Measurements from ENCODE around the gene FIBIN. TPM values are rescaled to one million over a fixed set of nuclear protein-coding genes. Genes with fewer than 3 reads are reported as not detected.

Gene FIBIN
- total and polyA plus RNA-seq, 2 experiments from 2014 or later: 0.21 to 0.66 TPM

DNA sequence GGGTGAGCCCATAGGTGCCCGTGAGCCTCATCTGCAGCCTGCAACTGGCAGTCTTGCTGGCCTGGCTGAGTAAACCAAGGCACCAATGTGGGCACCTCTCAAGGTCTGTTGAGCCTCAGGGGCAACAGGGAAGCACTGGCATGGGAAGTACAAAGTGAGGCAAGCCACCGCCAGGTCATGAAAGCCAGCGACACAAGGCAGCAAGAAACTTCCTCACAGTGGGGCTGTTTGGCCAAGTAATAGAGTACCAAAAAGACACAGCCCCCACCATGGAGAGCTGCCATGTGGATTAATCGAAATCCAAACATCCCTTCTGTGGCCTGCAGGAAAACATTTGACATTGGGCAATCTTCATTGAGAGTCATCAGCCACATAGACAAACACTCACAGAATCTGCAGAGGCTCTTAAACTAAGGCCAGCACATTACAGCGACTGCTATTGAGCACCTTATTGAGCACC, 43.6 kb upstream of the FIBIN start (continued):
- TF ChIP-seq STAT1 (IDR thresholded peaks at IDR 0.05; ENCODE audit: unreplicated experiment) (no peak), NANOG (IDR thresholded peaks at IDR 0.05; ENCODE audit: borderline replicate concordance) (no peak), ZNF114 (CRISPR knock-in tag; IDR thresholded peaks at IDR 0.05) (no peak)

GRCh38 chr11:26951809-26952515, 42.0 kb upstream of the FIBIN start:
- Histone ChIP-seq H3F3A (replicated peaks; ENCODE audit: low read depth) (no peaks in the 10 kb centered on the region), H3K9me2 (ENCODE audit: insufficient read depth) (no peaks in the 10 kb centered on the region), H3K4me2 (peak overlapping the region; percentile 46), H3K27me3 (ENCODE audit: insufficient read depth) (no peaks in the 10 kb centered on the region), H3K4me3 (0 out of 2 replicates have a peak overlapping the region, but pooled peaks have one; percentile 19), H3K27ac (ENCODE audit: low read depth) (peak overlapping the region; percentile 48; the same call in 1 of the 2 replicates), H3K79me2 (replicated peaks; ENCODE audit: insufficient read depth) (no peaks in the 10 kb centered on the region), H3K36me3 (ENCODE audit: insufficient read depth) (no peaks in the 10 kb centered on the region), H4K20me1 (replicated peaks; ENCODE audit: insufficient read depth) (no peaks in the 10 kb centered on the region), H2AFZ (peak overlapping the region; percentile 49), H3K4me1 (ENCODE audit: insufficient read depth) (peaks cover 24% of the 10 kb centered on the region; the same call in 1 of the 2 replicates)
- Mint-ChIP-seq H3K36me3 (ENCODE audit: low read depth) (no peaks in the 10 kb centered on the region), H3K27me3 (ENCODE audit: insufficient read depth, low read depth, poor library complexity) (no peaks in the 10 kb centered on the region), H3K9me3 (no peaks in the 10 kb centered on the region), H3K4me1 (peaks cover 15% of the 10 kb centered on the region), H3K27ac (peak overlapping the region; percentile 80), H3K4me3 (no peak overlapping the region)
- peak; percentile 37 for DNase-seq (ENCODE audit: low spot score)
- peak; percentile 71 for ATAC-seq
- TF ChIP-seq CREB1 (CRISPR knock-in tag; IDR thresholded peaks at IDR 0.05; ENCODE audit: low read depth): no peak
- TF ChIP-seq EZH2 (IDR thresholded peaks at IDR 0.05; ENCODE audit: low read depth, unreplicated experiment): no peak
- no peak for TF ChIP-seq POLR2AphosphoS5 (IDR thresholded peaks at IDR 0.05; ENCODE audit: low read depth)

- H3K9me3 Mint-ChIP-seq: no peaks in the 10 kb centered on the region
- no peak overlapping the region for H3K4me3 ChIP-seq
- no peak overlapping the region for H3K27ac ChIP-seq (ENCODE audit: low read depth)
- TF ChIP-seq CREB1 (CRISPR knock-in tag; IDR thresholded peaks at IDR 0.05; ENCODE audit: low read depth) (no peak), ZNF114 (CRISPR knock-in tag; IDR thresholded peaks at IDR 0.05) (no peak)
- no peak overlapping the region for H3K4me3 Mint-ChIP-seq
- H2AFZ ChIP-seq: no peak overlapping the region
- peaks cover 15% of the 10 kb centered on the region for H3K4me1 Mint-ChIP-seq
- no peaks in the 10 kb centered on the region for H3F3A ChIP-seq (replicated peaks; ENCODE audit: low read depth)
- no peak overlapping the region for H3K27ac Mint-ChIP-seq
- ATAC-seq: no peak
- H3K9me2 ChIP-seq (ENCODE audit: insufficient read depth): no peaks in the 10 kb centered on the region
- H3K36me3 Mint-ChIP-seq (ENCODE audit: low read depth): no peaks in the 10 kb centered on the region
- no peak for DNase-seq (ENCODE audit: low spot score)
- H3K79me2 ChIP-seq (replicated peaks; ENCODE audit: insufficient read depth): no peaks in the 10 kb centered on the region
- H3K27me3 Mint-ChIP-seq (ENCODE audit: insufficient read depth, low read depth, poor library complexity): no peaks in the 10 kb centered on the region
- H3K36me3 ChIP-seq (ENCODE audit: insufficient read depth): no peaks in the 10 kb centered on the region
- no peak overlapping the region for H3K4me2 ChIP-seq
- no peaks in the 10 kb centered on the region for H3K27me3 ChIP-seq (ENCODE audit: insufficient read depth)
- H3K4me1 ChIP-seq (ENCODE audit: insufficient read depth): peaks cover 24% of the 10 kb centered on the region; the same call in 1 of the 2 replicates
- no peaks in the 10 kb centered on the region for H4K20me1 ChIP-seq (replicated peaks; ENCODE audit: insufficient read depth)
Observed at GRCh38 chr11:26953770-26954392, 40.0 kb upstream of the FIBIN start.

GRCh38 chr11:26958005-26958701, 35.8 kb upstream of the FIBIN start:
- H3K27ac Mint-ChIP-seq: no peak overlapping the region
- Histone ChIP-seq H3F3A (replicated peaks; ENCODE audit: low read depth) (no peaks in the 10 kb centered on the region), H3K4me3 (no peak overlapping the region), H3K79me2 (replicated peaks; ENCODE audit: insufficient read depth) (no peaks in the 10 kb centered on the region), H2AFZ (no peak overlapping the region), H3K27ac (ENCODE audit: low read depth) (no peak overlapping the region), H3K4me2 (no peak overlapping the region), H3K4me1 (ENCODE audit: insufficient read depth) (no peaks in the 10 kb centered on the region), H3K27me3 (ENCODE audit: insufficient read depth) (no peaks in the 10 kb centered on the region), H3K36me3 (ENCODE audit: insufficient read depth) (no peaks in the 10 kb centered on the region), H3K9me2 (ENCODE audit: insufficient read depth) (no peaks in the 10 kb centered on the region), H4K20me1 (replicated peaks; ENCODE audit: insufficient read depth) (no peaks in the 10 kb centered on the region)
- no peaks in the 10 kb centered on the region for H3K9me3 Mint-ChIP-seq
- no peak for DNase-seq (ENCODE audit: low spot score)
- H3K4me1 Mint-ChIP-seq: no peaks in the 10 kb centered on the region
- no peaks in the 10 kb centered on the region for H3K36me3 Mint-ChIP-seq (ENCODE audit: low read depth)
- H3K27me3 Mint-ChIP-seq (ENCODE audit: insufficient read depth, low read depth, poor library complexity): peaks cover 3% of the 10 kb centered on the region
- no peak overlapping the region for H3K4me3 Mint-ChIP-seq
- TF ChIP-seq NANOG (IDR thresholded peaks at IDR 0.05; ENCODE audit: borderline replicate concordance): no peak
- no peak for TF ChIP-seq POLR2AphosphoS5 (IDR thresholded peaks at IDR 0.05; ENCODE audit: low read depth)
- TF ChIP-seq EZH2 (IDR thresholded peaks at IDR 0.05; ENCODE audit: low read depth, unreplicated experiment): no peak
- no peak for TF ChIP-seq CTCF (conservative IDR thresholded peaks at IDR 0.05; ENCODE audit: low read depth in 2 of 2)
- TF ChIP-seq EZH2phosphoT487 (IDR thresholded peaks at IDR 0.05; ENCODE audit: unreplicated experiment): no peak
- no peak for ATAC-seq
